Left cardiac atrium (tissue), 4 donors: ENCODE measurements around the gene TMEM131L. TPM values are rescaled to one million over a fixed set of nuclear protein-coding genes. Genes with fewer than 3 reads are reported as not detected.

Experiments
- ATAC-seq, 2 donors: fragments of 200-7000 bp; cut with Tn5 transposase; one replicate each; pipeline ENCODE4 v1.9.1; 2020; ENCODE audit warnings: mild to moderate bottlenecking in 2 of 2, moderate library complexity in 2 of 2
- DNase-seq: peaks from one replicate; pipeline ENCODE4 v3.0.0-alpha.2; 2020
- intact Hi-C, 2 donors: fragments of 100-400 bp; cut with DNase I; formaldehyde crosslinking; loops; one replicate each; pipeline versions ENCODE4 v1.14.1 to v1.15.1; 2022 to 2023
- total RNA-seq, 2 donors: library from RNA; stranded (reverse); fragmentation: NEBNext Ultra II Directional; extraction: Animal tissue kit (Norgen Biotek cat#: 25700); gene quantifications; one replicate each; pipeline ENCODE4 v1.2.1, GENCODE V29; 2021
- donor health status: DM: no; HTN: yes; CAD: no.
- donor health status: DM: no; HTN: yes; CAD: no; lungs with severe emphysema.
- donor health status: DM: yes; HTN: yes; CAD: no.
- donor health status: Dilated cardiomyopathy.

The TMEM131L gene
- total RNA-seq, 2 donors from 2014 or later: 8.1 to 13.1 TPM

- DNase-seq: no peak
- peak; percentile 36 to 84 for ATAC-seq
- intact Hi-C loops: no loop called here
Measured at GRCh38 chr4:153512952-153513500, 46.9 kb downstream of the TMEM131L start.

- DNase-seq: no peak
- ATAC-seq: peak in 1 of 2 donors; percentile 57
- intact Hi-C loops: no loop called here
Measured at GRCh38 chr4:153513596-153513995, 47.4 kb downstream of the TMEM131L start.

- intact Hi-C loops: no loop called here
- DNase-seq: no peak
- ATAC-seq: peak; percentile 11 to 64
Measured at GRCh38 chr4:153514001-153514526, 47.9 kb downstream of the TMEM131L start.

- intact Hi-C loops: no loop called here
- ATAC-seq (no peak), DNase-seq (no peak)
Measured at GRCh38 chr4:153514688-153515426, 48.7 kb downstream of the TMEM131L start.

GRCh38 chr4:153517159-153517558 is 51.0 kb downstream of the TMEM131L start:
- ATAC-seq (no peak), DNase-seq (no peak)
- intact Hi-C loops: no loop called here

- intact Hi-C loops: no loop called here
- no peak for DNase-seq
Measured at GRCh38 chr4:153518001-153518400, 51.8 kb downstream of the TMEM131L start.

GRCh38 chr4:153518637-153519389 is 52.7 kb downstream of the TMEM131L start:
- ATAC-seq: peak in 1 of 2 donors; percentile 45
- no peak for DNase-seq
- intact Hi-C loops: no loop called here

More at GRCh38 chr4:153518001-153518400, 51.8 kb downstream of the TMEM131L start:
- peak in 1 of 2 donors; percentile 39 for ATAC-seq

GRCh38 chr4:153519687-153520086 is 53.5 kb downstream of the TMEM131L start:
- DNase-seq: no peak
- ATAC-seq: no peak
- intact Hi-C loops: no loop called here

GRCh38 chr4:153520227-153520626 is 54.1 kb downstream of the TMEM131L start:
- intact Hi-C loops: no loop called here

GRCh38 chr4:153520801-153521329 is 54.7 kb downstream of the TMEM131L start:
- no peak for DNase-seq
- ATAC-seq: peak in 1 of 2 donors; percentile 15
- intact Hi-C loops: no loop called here

More at GRCh38 chr4:153520227-153520626, 54.1 kb downstream of the TMEM131L start:
- DNase-seq (no peak), ATAC-seq (no peak)

GRCh38 chr4:153521478-153521877 is 55.3 kb downstream of the TMEM131L start:
- DNase-seq (no peak), ATAC-seq (no peak)
- intact Hi-C loops: no loop called here

GRCh38 chr4:153521999-153522801 is 56.0 kb downstream of the TMEM131L start:
- ATAC-seq (no peak), DNase-seq (no peak)
- intact Hi-C loops: no loop called here

- no peak for ATAC-seq
- intact Hi-C loops: no loop called here
- no peak for DNase-seq
Measured at GRCh38 chr4:153522802-153523094, 56.6 kb downstream of the TMEM131L start.

- DNase-seq (no peak), ATAC-seq (no peak)
- intact Hi-C loops: no loop called here
Measured at GRCh38 chr4:153523164-153523796, 57.1 kb downstream of the TMEM131L start.

GRCh38 chr4:153523941-153524386 is 57.8 kb downstream of the TMEM131L start:
- intact Hi-C loops: no loop called here
- peak in 1 of 2 donors; percentile 44 for ATAC-seq
- no peak for DNase-seq

- no peak for DNase-seq
- no peak for ATAC-seq
- intact Hi-C loops: no loop called here
Measured at GRCh38 chr4:153524682-153525081, 58.5 kb downstream of the TMEM131L start.

GRCh38 chr4:153527690-153528089 is 61.5 kb downstream of the TMEM131L start:
- ATAC-seq (no peak), DNase-seq (no peak)
- intact Hi-C loops: no loop called here

- intact Hi-C loops: no loop called here
- ATAC-seq: no peak
- DNase-seq: no peak
Measured at GRCh38 chr4:153528705-153529485, 62.7 kb downstream of the TMEM131L start.
